ENCODE results near the gene CYB561. TPM values are rescaled to one million over a fixed set of nuclear protein-coding genes. Genes with fewer than 3 reads are reported as not detected.
"Not testable (repeated sequence)": the region's sequence is repeated elsewhere in the genome, so short reads cannot be mapped to it uniquely, and the experiment has no call there.

The CYB561 gene
- total RNA-seq, 1 experiment from 2014 or later = 42.8 TPM

GRCh38 chr17:63464691-63465236 is 18.7 kb upstream of the CYB561 start:
- no peaks in the 10 kb centered on the region; the same call in 1 of the 2 replicates for H3K27me3 ChIP-seq
- H3K9me3 ChIP-seq = no peaks in the 10 kb centered on the region
- DNase-seq = no peak
- H3K36me3 ChIP-seq = no peaks in the 10 kb centered on the region
- no peak overlapping the region for H3K4me3 ChIP-seq

GRCh38 chr17:63463771-63464170 is 17.7 kb upstream of the CYB561 start:
- Histone ChIP-seq H3K4me3 (no peak overlapping the region), H3K27me3 (no peaks in the 10 kb centered on the region; the same call in 1 of the 2 replicates), H3K9me3 (no peaks in the 10 kb centered on the region), H3K36me3 (no peaks in the 10 kb centered on the region)
- DNase-seq = no peak

DNA sequence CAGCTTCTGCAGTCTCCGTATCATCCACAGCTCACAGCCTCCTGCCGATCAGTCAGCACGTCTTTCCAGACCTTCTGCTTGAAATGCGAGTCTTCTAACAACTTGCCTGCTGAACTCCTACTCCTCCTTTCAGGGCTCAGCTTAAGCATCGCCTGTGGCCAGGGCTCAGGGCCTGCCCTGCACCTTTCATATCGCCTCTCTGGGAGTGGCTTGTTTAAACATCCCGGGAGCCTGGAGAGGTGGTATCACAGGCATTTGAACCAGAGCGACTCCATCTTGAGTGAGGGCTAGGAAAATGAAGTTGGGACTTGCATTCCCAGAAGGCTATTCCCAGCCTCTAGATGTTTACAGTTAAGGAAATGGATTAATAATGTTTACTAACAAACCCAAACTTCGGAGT is 13.9 kb upstream of the CYB561 start:
- H3K9me3 ChIP-seq = no peaks in the 10 kb centered on the region
- DNase-seq = no peak
- H3K27me3 ChIP-seq = no peaks in the 10 kb centered on the region
- H3K4me3 ChIP-seq = no peak overlapping the region
- H3K36me3 ChIP-seq = no peaks in the 10 kb centered on the region

GRCh38 chr17:63458478-63458877 is 12.4 kb upstream of the CYB561 start:
- DNase-seq = no peak
- H3K9me3 ChIP-seq = no peaks in the 10 kb centered on the region
- no peaks in the 10 kb centered on the region for H3K36me3 ChIP-seq
- no peak overlapping the region for H3K4me3 ChIP-seq
- no peaks in the 10 kb centered on the region for H3K27me3 ChIP-seq

DNA sequence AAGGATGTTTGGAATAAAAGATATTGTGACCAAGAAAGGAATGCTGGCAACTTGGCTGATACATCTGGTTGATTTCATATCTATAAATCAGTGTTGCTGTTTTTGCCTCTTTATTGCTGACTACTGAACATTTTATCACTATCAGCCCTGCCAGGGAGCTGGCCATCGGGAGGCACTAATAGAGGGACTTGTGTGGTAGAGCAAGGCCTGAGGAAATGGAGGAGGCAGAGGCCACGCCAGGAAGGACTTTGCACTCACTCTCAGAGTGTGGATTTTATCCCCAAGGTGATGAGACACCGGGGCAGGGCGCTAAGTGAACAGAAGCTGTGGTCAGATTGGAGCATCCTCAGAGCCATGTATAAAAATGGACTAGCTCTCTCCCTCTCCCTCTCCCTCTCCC is 9.3 kb upstream of the CYB561 start:
- no peak for DNase-seq
- H3K4me3 ChIP-seq = no peak overlapping the region
- H3K9me3 ChIP-seq = no peaks in the 10 kb centered on the region
- no peaks in the 10 kb centered on the region for H3K27me3 ChIP-seq
- H3K36me3 ChIP-seq = no peaks in the 10 kb centered on the region

DNA sequence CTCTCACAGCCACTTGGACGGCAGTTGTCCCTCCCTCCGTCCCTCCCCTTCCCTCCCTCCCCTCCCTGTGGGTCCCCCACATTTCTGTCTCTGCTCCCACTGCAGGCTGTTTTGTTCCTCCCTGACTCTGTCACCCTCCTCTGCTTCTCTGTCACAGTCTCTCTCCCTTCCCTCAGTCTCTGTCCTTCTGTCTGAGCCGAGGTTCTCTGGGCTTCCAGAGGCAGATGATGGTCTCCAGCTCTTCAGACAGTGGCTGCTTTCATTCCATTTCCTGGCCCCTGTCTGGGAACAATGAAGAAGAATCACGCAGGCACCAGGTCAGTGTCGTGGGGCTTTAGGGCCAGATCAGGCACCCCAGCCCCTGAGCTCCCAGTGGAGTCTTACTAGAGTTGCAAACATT is 8.8 kb upstream of the CYB561 start:
- no peak overlapping the region for H3K4me3 ChIP-seq
- no peaks in the 10 kb centered on the region for H3K36me3 ChIP-seq
- H3K9me3 ChIP-seq = no peaks in the 10 kb centered on the region
- no peaks in the 10 kb centered on the region for H3K27me3 ChIP-seq
- DNase-seq = no peak

DNA sequence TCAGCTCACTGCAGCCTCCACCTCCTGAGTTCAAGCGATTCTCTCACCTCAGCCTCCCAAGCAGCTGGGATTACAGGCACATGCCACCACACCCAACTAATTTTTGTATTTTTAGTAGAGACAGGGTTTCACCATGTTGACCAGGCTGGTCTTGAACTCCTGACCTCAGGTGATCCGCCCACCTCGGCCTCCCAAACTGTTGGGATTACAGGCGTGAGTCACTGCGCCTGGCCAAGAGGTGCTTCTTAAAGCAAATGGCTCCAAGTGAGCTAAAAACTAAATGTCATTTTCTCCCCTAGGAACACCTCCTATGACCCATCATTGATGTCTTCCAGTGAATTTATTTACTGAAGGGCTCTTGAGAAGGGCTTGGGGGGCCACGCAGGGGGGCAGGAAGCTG is 8.3 kb upstream of the CYB561 start:
- H3K27me3 ChIP-seq = not testable (repeated sequence)

DNA sequence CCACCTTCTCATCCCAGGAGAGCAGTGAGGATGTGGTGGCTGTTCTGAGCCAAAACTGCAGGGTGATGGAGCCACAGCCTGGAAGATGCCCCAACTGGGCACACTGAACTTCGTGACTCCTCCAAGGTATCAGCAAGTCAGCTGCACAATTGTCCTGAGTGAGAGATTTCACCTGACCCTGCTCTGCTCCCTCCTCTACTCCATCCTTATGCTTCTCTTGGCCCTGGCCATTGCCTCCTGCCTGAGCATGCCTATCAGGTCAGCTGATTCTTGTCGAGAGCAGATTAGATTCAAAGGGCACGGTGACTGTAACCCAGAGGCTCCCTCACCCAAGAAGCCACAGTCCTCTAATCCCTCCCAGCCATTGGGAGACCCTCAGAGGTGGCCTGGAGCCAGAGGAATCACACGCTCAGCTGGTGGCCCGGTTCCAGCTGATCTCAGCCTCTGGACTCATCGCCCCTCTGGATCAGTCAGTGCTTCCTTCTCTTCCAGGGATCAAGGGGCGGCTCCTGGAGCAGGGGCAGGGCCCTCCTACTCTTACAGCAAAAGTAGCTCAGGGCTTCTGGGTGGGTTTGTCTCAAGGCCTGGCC is 7.0 kb upstream of the CYB561 start:
- Histone ChIP-seq H3K4me3 (no peak overlapping the region), H3K9me3 (no peaks in the 10 kb centered on the region), H3K27me3 (no peaks in the 10 kb centered on the region), H3K36me3 (no peaks in the 10 kb centered on the region)
- no peak for DNase-seq

More for the DNA sequence above, 8.3 kb upstream of the CYB561 start:
- not testable (repeated sequence) for H3K36me3 ChIP-seq, H3K9me3 ChIP-seq, DNase-seq, H3K4me3 ChIP-seq

- H3K36me3 ChIP-seq = no peaks in the 10 kb centered on the region
Observed at GRCh38 chr17:63452046-63452961, 6.2 kb upstream of the CYB561 start.

GRCh38 chr17:63451150-63451549 is 5.0 kb upstream of the CYB561 start:
- Histone ChIP-seq H3K9me3 (no peaks in the 10 kb centered on the region), H3K27me3 (no peaks in the 10 kb centered on the region)
- DNase-seq = no peak

More at GRCh38 chr17:63452046-63452961, 6.2 kb upstream of the CYB561 start:
- no peaks in the 10 kb centered on the region for H3K9me3 ChIP-seq
- H3K27me3 ChIP-seq = no peaks in the 10 kb centered on the region
- DNase-seq = no peak
- H3K4me3 ChIP-seq = no peak overlapping the region

GRCh38 chr17:63450551-63450950 is 4.4 kb upstream of the CYB561 start:
- H3K4me3 ChIP-seq = no peak overlapping the region
- H3K36me3 ChIP-seq = no peaks in the 10 kb centered on the region
- H3K9me3 ChIP-seq = no peaks in the 10 kb centered on the region
- no peak for DNase-seq
- H3K27me3 ChIP-seq = no peaks in the 10 kb centered on the region

More at GRCh38 chr17:63451150-63451549, 5.0 kb upstream of the CYB561 start:
- H3K36me3 ChIP-seq = no peaks in the 10 kb centered on the region
- no peak overlapping the region for H3K4me3 ChIP-seq

GRCh38 chr17:63448655-63449054 is 2.5 kb upstream of the CYB561 start:
- Histone ChIP-seq H3K27me3 (no peaks in the 10 kb centered on the region), H3K9me3 (no peaks in the 10 kb centered on the region), H3K36me3 (peaks cover 5% of the 10 kb centered on the region; the same call in 1 of the 2 replicates), H3K4me3 (no peak overlapping the region)
- DNase-seq = no peak

GRCh38 chr17:63447471-63448009 is 1.4 kb upstream of the CYB561 start:
- Histone ChIP-seq H3K27me3 (no peaks in the 10 kb centered on the region), H3K9me3 (no peaks in the 10 kb centered on the region), H3K36me3 (peaks cover 5% of the 10 kb centered on the region; the same call in 1 of the 2 replicates), H3K4me3 (peak overlapping the region; percentile 65)
- peak; percentile 35 for DNase-seq

DNA sequence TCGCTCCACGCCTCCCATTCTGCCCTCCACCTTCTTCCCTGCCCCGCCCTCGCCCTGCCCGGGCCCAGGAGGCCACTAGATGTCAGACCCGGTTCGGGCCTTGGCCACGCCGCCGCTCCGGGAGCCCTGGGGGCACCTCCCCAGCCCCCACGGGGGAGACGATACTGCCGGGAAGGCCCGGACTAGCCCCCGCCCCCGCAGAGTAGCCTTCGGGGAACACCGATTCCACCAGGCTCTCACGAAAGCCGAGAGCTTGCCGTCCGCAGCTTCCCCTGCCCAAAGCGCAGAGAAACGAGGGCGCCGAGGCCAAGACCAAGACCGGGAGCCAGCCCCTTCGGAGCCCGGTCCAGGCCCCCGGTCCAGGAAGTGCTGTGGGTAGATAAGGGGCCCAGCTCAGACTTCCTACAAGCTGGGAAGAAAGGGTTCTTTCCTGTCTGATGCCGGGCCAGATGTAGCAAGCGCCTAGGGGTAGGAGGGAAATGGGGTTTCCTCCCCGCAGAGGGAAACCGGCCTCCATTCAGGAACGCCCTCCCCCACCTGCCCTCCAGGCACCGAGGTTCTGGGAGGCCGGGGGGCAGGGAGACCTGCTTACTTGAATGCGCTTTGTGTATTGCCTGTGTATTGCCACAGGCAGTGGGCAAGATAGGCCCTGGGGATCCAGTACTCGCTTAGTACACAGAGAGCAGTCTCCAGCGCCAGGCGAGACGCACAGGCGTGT is 806 bp upstream of the CYB561 start:
- peak; percentile 88 for DNase-seq
- H3K9me3 ChIP-seq = no peaks in the 10 kb centered on the region
- peak overlapping the region; percentile 65 for H3K4me3 ChIP-seq
- H3K36me3 ChIP-seq = peaks cover 5% of the 10 kb centered on the region; the same call in 1 of the 2 replicates
- H3K27me3 ChIP-seq = no peaks in the 10 kb centered on the region

GRCh38 chr17:63445571-63445953 is 544 bp downstream of the CYB561 start:
- Histone ChIP-seq H3K36me3 (peaks cover 5% of the 10 kb centered on the region; the same call in 1 of the 2 replicates), H3K4me3 (peak overlapping the region; percentile 65), H3K27me3 (no peaks in the 10 kb centered on the region), H3K9me3 (no peaks in the 10 kb centered on the region)
- peak; percentile 54 for DNase-seq

- Histone ChIP-seq H3K36me3 (peaks cover 5% of the 10 kb centered on the region; the same call in 1 of the 2 replicates), H3K27me3 (no peaks in the 10 kb centered on the region), H3K9me3 (no peaks in the 10 kb centered on the region), H3K4me3 (peak overlapping the region; percentile 65)
- DNase-seq = no peak
Observed at GRCh38 chr17:63445065-63445464, 1.0 kb downstream of the CYB561 start.
